Measurements from ENCODE around the gene CEP63.

The CEP63 gene

DNA sequence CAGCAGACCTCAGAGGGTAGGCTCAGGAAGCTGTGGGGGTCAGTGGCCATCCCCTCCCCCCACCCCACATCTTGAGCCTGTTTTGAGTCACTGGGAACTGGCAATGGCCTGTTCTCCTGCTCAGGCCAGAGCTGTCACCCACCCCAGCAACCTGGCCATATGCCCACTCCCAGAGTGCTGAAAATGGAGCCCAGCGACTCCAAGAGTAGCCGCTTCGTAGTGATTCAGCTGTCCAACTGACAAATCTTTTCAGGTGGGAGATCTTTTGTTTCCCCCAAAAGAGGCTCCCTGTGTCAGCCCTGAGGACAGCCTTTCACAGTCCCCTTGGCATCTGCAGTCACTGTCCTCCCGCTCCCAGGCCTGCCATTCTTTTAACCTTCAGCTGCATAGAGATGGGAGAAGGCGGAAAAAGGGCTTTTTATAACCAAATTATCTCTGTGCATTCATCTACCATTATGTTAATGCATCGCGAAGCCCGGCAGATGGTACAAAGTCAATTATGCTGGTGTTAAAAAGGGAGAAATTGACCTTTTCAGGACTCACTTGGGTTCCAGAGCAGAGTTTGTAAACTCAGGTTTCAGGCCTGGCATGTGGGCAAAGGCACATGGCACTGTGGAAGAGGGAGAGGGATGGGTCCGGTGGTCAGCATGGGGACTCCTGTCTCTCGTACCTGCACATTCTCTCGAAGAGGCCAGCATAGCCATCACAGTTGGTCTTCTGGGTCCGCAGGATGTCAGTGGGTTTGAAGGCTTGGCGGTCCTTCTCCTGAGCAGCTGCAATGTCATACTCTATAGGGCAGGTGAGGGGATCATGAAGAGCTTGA lies 132.8 kb downstream of the CEP63 start:
- TF ChIP-seq, protein P1, sequence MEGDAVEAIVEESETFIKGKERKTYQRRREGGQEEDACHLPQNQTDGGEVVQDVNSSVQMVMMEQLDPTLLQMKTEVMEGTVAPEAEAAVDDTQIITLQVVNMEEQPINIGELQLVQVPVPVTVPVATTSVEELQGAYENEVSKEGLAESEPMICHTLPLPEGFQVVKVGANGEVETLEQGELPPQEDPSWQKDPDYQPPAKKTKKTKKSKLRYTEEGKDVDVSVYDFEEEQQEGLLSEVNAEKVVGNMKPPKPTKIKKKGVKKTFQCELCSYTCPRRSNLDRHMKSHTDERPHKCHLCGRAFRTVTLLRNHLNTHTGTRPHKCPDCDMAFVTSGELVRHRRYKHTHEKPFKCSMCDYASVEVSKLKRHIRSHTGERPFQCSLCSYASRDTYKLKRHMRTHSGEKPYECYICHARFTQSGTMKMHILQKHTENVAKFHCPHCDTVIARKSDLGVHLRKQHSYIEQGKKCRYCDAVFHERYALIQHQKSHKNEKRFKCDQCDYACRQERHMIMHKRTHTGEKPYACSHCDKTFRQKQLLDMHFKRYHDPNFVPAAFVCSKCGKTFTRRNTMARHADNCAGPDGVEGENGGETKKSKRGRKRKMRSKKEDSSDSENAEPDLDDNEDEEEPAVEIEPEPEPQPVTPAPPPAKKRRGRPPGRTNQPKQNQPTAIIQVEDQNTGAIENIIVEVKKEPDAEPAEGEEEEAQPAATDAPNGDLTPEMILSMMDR (IDR thresholded peaks at IDR 0.05; ENCODE audit: control extremely low read depth, extremely low read depth, low read depth, missing control alignments): no peak
- POLR2A ChIA-PET: no interaction called here
- CTCF ChIA-PET: interaction anchor here (8.3 kb wide), 1 partner anchor 16 kb away, joined by 63 read pairs; no protein-coding TSS in a partner anchor
- DNase-seq (ENCODE audit: extremely low spot score): no peak

DNA sequence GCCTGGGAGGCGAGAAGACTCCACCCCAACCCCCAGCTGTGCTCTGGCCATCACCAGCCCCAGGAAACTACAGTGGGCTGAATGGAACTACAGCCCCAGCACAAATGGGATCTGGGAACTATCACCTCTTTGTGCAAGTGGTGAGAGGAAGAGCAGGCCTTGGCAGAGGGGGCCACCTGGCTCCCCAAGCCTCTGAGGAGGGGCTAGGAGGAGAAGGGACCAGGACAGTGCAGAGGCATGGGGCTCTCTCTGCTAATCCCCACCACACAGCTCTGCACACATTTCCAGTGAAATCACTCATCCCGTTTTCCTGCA lies 133.4 kb downstream of the CEP63 start:
- POLR2A ChIA-PET: no interaction called here
- TF ChIP-seq, protein P1 (IDR thresholded peaks at IDR 0.05; ENCODE audit: control extremely low read depth, extremely low read depth, low read depth, missing control alignments): no peak
- CTCF ChIA-PET: interaction anchor here (8.3 kb wide), 1 partner anchor 17 kb away, joined by 63 read pairs; no protein-coding TSS in a partner anchor
- DNase-seq (ENCODE audit: extremely low spot score): no peak

DNA sequence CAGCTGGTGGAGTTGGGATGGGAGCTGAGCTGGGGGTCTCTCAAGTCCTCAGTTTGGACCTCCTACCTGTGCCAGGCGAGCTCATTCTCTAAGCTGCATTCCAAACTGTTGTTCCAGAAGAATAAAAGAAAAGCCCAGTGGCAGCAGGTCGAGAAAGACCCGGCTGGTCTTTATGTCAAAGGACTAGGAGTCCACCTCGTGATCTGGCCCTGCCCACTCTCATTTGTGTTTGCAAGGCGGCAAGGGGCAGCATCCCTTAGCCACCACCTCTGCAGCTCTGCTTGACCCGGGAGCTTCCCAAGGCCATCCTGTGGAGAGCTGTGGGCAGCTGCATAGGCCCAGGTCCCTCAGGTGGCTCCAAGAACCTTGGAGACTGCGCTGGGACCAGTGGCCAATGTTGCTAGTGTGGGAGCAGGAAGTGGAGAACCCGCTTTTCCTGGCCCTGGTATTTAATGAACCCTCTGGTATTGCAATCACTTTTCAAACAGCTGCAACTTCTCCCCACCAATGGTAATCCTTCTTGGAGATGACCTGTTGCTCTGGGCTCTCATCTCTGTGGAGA lies 134.1 kb downstream of the CEP63 start:
- ChIA-PET POLR2A (no interaction called here), CTCF (interaction anchor here (8.3 kb wide), 1 partner anchor 17 kb away, joined by 63 read pairs; no protein-coding TSS in a partner anchor)
- TF ChIP-seq, protein P1 (IDR thresholded peaks at IDR 0.05; ENCODE audit: control extremely low read depth, extremely low read depth, low read depth, missing control alignments): no peak
- DNase-seq (ENCODE audit: extremely low spot score): no peak

DNA sequence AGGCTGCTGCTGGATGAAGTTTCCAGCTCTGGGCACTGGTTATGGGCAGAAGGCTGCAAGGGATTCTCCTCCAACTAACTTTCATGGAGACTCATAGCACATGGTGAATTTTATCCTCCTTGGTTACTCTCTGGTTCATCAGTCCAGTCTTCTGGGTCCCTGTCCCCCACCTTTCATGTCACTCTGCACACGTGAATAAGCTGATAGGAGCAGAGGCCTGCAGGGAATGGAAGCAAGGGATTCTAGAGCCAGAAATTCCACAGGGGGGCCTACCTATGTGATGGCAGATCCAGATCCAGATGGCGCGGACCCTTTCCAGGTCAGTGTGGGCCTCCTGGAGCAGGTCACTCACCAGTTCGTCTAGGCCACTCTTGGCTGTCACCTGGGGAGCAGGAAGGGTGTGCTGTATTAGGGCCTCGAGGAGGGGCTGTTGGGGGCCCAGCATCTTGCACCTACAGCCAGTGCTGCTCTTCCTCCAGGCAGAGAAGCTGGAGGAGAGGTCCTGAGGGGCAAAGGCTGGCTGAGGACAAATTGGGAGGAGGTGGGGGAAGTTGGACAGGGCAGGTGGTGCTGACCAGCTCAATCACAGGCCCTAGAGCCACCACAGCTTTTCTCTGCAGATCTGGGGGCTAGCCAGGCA lies 134.7 kb downstream of the CEP63 start:
- ChIA-PET CTCF (interaction anchor here (8.3 kb wide), 1 partner anchor 18 kb away, joined by 63 read pairs; no protein-coding TSS in a partner anchor), POLR2A (no interaction called here)
- TF ChIP-seq, protein P1 (IDR thresholded peaks at IDR 0.05; ENCODE audit: control extremely low read depth, extremely low read depth, low read depth, missing control alignments): no peak
- no peak for DNase-seq (ENCODE audit: extremely low spot score)

DNA sequence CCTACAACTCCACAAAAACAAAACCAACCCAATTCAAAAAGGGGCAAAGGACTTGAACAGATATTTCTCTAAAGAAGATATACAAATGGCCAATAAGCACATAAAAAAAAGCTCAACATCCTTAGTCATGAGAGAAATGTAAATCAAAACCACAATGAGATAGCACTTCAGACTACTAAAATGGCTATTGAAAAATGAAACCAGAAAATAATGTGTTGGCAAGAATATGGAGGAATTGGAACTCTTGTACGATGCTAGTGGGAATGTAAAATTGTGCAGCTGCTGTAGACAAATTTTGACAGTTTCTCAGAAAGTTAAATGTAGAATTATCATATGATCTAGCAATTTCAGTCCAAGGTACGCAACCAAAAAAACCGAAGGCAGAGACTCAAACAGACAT lies 136.0 kb downstream of the CEP63 start:
- CTCF ChIA-PET: interaction anchor here (1.5 kb wide), 1 partner anchor 21 kb away, joined by 6 read pairs; no protein-coding TSS in a partner anchor
- POLR2A ChIA-PET: no interaction called here
- DNase-seq (ENCODE audit: extremely low spot score): no peak
- TF ChIP-seq, protein P1 (IDR thresholded peaks at IDR 0.05; ENCODE audit: control extremely low read depth, extremely low read depth, low read depth, missing control alignments): no peak

DNA sequence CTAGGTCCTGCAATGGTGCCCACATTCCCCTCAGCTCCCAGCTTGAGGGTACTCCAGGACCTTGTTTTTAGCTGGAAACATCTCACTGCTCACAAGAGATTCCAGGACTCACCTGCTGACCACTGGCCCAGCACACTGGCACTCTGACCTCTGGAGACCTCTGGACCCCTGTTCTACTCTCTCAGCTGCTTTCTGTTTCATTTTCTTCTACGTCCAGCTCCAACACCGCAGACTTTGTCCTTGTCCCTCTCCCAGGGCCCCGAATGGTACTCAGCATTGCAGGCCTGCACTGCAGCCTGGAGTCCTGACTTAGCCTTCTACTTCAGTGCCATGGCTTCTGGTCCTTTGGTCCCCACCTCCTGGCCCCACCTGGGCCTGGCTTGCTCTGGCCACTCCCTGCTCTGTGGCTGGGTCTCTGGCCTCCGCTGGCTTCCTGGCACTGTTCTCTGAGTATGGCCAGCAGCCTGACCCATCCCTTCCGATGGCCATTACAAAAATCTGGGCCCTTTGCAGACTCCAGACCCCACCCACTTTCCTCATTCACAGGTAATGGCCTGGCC lies 137.0 kb downstream of the CEP63 start:
- ChIA-PET POLR2A (no interaction called here), CTCF (interaction anchor here (1.5 kb wide), 1 partner anchor 22 kb away, joined by 6 read pairs; no protein-coding TSS in a partner anchor)
- DNase-seq (ENCODE audit: extremely low spot score): no peak
- TF ChIP-seq, protein P1 (IDR thresholded peaks at IDR 0.05; ENCODE audit: control extremely low read depth, extremely low read depth, low read depth, missing control alignments): no peak
